ENCODE data around the gene KLHL25.

The KLHL25 gene

GRCh38 chr15:85794598-85795336 lies at the start of gene KLHL25:
TSS of gene KLHL25 (minus strand) at chr15:85794925. CDS start at chr15:85769810, 25,115 bp downstream.
- peak; percentile 98 for DNase-seq (ENCODE audit: low spot score)
- Histone ChIP-seq H3K9me3 (ENCODE audit: severe bottlenecking) (no peaks in the 10 kb centered on the region), H3K27me3 (ENCODE audit: insufficient read depth, poor library complexity, severe bottlenecking) (no peaks in the 10 kb centered on the region), H3K27ac (ENCODE audit: poor library complexity, severe bottlenecking) (peak within 1 kb of the TSS; percentile 35), H3K4me3 (ENCODE audit: severe bottlenecking) (peak within 1 kb of the TSS; percentile 94), H3K4me1 (ENCODE audit: insufficient read depth, poor library complexity, severe bottlenecking) (peaks cover 4% of the 10 kb centered on the region), H3K36me3 (ENCODE audit: low read depth) (no peaks in the 10 kb centered on the region)
- no peak for TF ChIP-seq CTCF (IDR thresholded peaks at IDR 0.05; ENCODE audit: poor library complexity, severe bottlenecking)
- peak; percentile 94 for ATAC-seq (ENCODE audit: low read depth)

- DNase-seq (ENCODE audit: low spot score) (no peak), ATAC-seq (ENCODE audit: low read depth) (no peak)
- H3K4me3 ChIP-seq (ENCODE audit: severe bottlenecking), result no peak overlapping the region
These were observed 46.1 kb upstream of the KLHL25 start for GRCh38 chr15:85840802-85841152.

GRCh38 chr15:85840079-85840801 lies 45.5 kb upstream of the KLHL25 start:
- Histone ChIP-seq H3K36me3 (ENCODE audit: low read depth) (no peaks in the 10 kb centered on the region), H3K27me3 (ENCODE audit: insufficient read depth, poor library complexity, severe bottlenecking) (no peaks in the 10 kb centered on the region), H3K9me3 (ENCODE audit: severe bottlenecking) (no peaks in the 10 kb centered on the region), H3K27ac (ENCODE audit: poor library complexity, severe bottlenecking) (no peak overlapping the region), H3K4me3 (ENCODE audit: severe bottlenecking) (peak overlapping the region; percentile 6), H3K4me1 (ENCODE audit: insufficient read depth, poor library complexity, severe bottlenecking) (no peaks in the 10 kb centered on the region)
- ATAC-seq (ENCODE audit: low read depth) (peak; percentile 92), DNase-seq (ENCODE audit: low spot score) (peak; percentile 90)
- peak; percentile 100 for TF ChIP-seq CTCF (IDR thresholded peaks at IDR 0.05; ENCODE audit: poor library complexity, severe bottlenecking)

More at GRCh38 chr15:85840802-85841152, 46.1 kb upstream of the KLHL25 start:
- H3K36me3 ChIP-seq (ENCODE audit: low read depth), result no peaks in the 10 kb centered on the region
- no peaks in the 10 kb centered on the region for H3K27me3 ChIP-seq (ENCODE audit: insufficient read depth, poor library complexity, severe bottlenecking)
- no peak overlapping the region for H3K27ac ChIP-seq (ENCODE audit: poor library complexity, severe bottlenecking)
- no peaks in the 10 kb centered on the region for H3K4me1 ChIP-seq (ENCODE audit: insufficient read depth, poor library complexity, severe bottlenecking)
- peaks cover 2% of the 10 kb centered on the region for H3K9me3 ChIP-seq (ENCODE audit: severe bottlenecking)
- TF ChIP-seq CTCF (IDR thresholded peaks at IDR 0.05; ENCODE audit: poor library complexity, severe bottlenecking), result peak; percentile 89

GRCh38 chr15:85839643-85840042 lies 44.9 kb upstream of the KLHL25 start:
- no peak for ATAC-seq (ENCODE audit: low read depth)
- no peak for TF ChIP-seq CTCF (IDR thresholded peaks at IDR 0.05; ENCODE audit: poor library complexity, severe bottlenecking)
- Histone ChIP-seq H3K4me3 (ENCODE audit: severe bottlenecking) (no peak overlapping the region), H3K4me1 (ENCODE audit: insufficient read depth, poor library complexity, severe bottlenecking) (no peaks in the 10 kb centered on the region), H3K36me3 (ENCODE audit: low read depth) (no peaks in the 10 kb centered on the region), H3K9me3 (ENCODE audit: severe bottlenecking) (no peaks in the 10 kb centered on the region), H3K27me3 (ENCODE audit: insufficient read depth, poor library complexity, severe bottlenecking) (no peaks in the 10 kb centered on the region), H3K27ac (ENCODE audit: poor library complexity, severe bottlenecking) (no peak overlapping the region)
- DNase-seq (ENCODE audit: low spot score), result no peak
